HG02571 (cell line): Measurements from ENCODE around the gene KLF5.
"Not testable (repeated sequence)": the region's sequence is repeated elsewhere in the genome, so short reads cannot be mapped to it uniquely, and the experiment has no call there.

Source experiments
- ATAC-seq: cut with Tn5 transposase; IDR thresholded peaks from one replicate; pipeline ENCODE4 v1.9.1; 2021; ENCODE audit warnings: mild to moderate bottlenecking, moderate library complexity; ENCODE audit not compliant: unreplicated experiment

The KLF5 gene

GRCh38 chr13:73082895-73083294 is 24.1 kb downstream of the KLF5 start:
- ATAC-seq: no peak

DNA sequence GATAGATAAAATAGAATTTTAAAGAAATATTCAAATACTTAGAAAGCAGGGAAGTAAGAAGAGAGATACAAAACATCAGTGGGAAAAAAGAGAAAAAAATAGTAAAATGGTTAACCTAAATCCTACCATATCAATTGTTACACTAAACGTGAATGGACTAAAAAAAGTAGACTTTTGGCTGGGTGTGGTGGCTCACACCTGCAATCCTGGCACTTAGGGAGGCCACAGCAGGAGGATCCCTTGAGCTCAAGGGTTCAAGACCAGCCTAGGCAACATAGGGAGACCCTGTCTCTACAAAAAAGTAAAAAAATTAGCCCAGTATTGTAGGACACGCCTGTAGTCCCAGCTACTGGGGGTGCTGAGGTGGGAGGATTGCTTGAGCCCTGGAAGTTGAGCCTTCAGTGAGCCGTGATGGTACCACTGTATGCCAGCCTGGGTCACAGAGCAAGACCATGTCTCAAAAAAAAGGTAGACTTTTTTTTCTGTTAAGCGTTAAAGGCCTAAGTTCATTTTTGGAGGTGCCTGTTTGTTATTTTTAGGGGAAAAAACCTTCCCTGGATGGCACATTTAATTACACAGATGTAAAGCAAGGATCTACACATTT is 29.6 kb downstream of the KLF5 start:
- no peak for ATAC-seq

DNA sequence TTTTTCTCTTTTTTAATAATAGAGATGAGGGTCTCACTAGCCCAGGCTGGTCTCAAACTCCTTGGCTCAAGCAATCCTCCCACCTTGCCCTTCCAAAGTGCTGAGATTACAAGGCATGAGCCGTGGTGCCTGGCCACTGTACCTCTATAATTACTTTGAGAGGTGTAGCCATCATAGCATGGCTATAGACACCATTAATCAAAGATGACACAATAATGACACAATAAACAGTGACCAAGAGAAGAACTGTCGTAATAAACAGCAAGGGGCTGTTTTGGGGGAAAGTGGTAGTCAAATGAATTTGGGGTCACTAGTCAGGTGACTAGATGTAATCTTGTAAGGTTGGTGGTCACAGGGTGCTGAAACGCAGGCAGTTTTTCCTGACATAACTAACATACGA is 30.4 kb downstream of the KLF5 start:
- no peak for ATAC-seq

DNA sequence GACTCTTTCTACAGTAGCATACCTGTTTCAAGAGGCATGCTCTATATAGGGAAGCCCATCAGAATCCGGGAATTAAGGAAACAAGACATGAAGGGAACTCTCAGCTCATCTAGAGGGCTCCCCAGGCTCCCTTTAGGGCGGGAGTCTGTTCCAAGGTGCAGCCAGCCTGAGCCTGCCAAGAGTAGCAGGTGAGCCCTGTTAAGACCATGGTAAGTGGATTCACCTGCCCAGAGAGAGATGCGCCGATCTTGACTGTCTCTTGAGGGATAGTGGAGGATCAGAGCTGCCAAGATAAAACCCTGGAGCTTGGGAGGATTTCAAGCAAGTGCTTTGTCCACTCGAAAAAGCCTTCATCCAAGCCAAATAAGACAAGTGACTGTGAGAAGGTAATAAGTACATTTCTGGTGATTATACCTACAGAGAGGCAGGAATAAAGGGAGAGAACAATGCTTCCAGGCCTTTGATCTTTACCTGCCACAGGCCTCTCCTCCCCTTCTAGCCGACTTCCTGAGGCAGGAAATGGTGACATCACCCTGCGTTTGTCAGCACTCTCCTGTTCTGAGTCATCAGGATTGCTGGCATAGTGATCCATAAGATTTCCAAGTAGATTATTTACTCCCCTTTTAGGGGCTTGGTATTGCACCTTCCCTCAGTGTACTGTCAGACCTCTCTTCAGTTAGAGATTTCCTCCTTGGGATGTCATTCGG is 31.5 kb downstream of the KLF5 start:
- ATAC-seq: no peak

DNA sequence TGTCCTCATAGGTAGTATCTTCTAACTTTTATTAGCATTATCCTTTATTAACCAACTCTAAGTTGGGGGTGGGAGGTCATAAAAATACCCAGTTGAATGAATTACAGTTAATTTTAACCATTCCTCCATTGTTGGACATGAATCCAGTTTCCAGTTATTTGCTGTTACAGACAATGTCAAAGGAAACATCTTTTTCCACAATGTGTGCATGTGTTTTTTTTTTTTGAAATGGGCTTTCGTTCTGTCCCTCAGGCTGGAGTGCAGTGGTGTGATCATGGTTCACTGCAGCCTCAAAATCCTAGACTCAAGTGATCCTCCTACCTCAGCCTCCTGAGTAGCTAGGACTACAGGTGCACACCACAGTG is 32.0 kb downstream of the KLF5 start:
- ATAC-seq: no peak

DNA sequence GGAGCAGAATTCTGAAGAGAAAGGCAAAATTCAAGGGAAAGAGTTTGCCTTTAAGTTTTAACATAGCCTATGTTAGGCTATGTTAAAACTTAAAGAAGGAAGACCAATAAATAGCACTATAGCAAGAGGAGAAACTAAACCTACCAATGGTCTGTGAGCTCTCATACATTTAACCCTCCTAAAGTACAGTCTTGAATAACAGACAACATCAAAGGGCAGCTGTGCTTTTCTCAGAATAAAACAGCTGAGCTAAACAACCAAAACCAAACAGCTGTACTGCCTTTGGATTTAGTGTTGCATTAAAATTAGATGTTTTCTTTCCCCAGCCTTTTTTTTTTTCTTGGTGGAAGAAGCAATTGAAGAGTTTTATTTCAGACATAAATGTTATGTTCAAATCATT is 34.0 kb downstream of the KLF5 start:
- ATAC-seq: no peak

GRCh38 chr13:73096173-73096572 is 37.4 kb downstream of the KLF5 start:
- no peak for ATAC-seq

GRCh38 chr13:73096638-73097037 is 37.8 kb downstream of the KLF5 start:
- no peak for ATAC-seq

DNA sequence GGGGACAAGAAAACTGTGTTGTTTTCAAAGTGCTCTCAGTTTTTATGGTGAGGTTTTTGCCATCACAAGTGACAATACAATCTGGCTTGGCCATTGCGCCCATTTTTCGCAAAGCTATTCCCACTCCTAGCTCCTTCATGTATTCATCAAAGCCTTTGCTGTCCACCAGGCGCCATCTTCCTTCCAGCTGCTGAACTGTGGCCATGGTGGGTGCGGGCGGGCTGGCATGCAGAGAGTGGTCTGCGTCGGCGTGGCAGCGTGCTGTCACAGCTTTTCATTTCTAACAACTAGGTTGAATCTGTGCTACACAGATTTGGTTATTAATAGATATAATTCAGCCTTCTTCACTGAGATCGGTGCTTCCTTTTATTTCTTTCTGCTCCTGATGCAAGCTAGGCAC is 42.0 kb downstream of the KLF5 start:
- not testable (repeated sequence) for ATAC-seq

DNA sequence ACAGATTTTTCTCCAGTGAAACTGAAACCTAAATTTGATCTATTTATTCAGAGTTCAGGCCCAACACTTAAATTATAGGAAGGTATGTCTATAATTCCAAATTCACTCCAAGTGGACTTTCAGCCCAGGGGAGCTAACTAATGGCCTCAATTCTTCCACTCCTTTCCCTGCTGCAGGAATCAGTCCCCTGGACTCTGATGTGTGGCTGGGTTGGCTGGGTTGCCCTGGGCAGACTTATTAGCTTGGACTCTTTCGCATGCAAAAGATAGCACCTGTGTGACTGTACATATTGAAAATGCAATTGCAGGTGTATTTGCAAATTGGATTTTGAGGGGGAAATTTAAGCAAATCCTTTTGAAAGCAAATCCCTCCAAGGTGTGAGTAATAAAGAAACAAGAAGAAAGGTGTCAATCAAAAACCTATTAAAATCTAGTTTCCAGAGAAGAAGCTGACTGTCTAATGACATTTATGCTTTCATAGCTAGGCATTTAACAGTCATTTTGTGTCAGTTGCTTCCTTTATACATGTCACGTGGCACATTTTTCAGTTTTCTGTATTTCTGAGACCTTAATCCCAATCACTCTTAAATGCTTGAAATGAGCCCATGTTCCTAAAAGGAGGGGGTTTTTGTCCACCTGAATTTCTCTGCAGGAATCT is 42.7 kb downstream of the KLF5 start:
- no peak for ATAC-seq

DNA sequence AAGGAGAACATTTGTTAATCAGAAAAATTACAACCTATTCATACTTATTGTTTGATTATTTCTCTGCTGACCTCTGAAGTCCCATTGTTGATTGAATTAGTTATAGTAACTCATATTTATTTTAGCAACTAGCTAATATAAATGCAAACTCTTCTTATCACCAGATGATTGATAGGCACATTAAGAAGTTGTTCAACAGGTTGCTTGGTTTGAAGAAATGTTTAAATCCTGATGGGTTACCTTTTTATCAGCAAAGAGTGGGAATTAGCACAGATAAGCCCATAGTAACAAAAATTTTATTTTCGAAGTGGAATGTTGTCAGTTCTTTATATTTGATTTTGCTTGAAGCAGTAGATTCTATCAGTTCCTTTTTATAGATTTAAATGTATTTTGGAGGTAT is 44.4 kb downstream of the KLF5 start:
- no peak for ATAC-seq

DNA sequence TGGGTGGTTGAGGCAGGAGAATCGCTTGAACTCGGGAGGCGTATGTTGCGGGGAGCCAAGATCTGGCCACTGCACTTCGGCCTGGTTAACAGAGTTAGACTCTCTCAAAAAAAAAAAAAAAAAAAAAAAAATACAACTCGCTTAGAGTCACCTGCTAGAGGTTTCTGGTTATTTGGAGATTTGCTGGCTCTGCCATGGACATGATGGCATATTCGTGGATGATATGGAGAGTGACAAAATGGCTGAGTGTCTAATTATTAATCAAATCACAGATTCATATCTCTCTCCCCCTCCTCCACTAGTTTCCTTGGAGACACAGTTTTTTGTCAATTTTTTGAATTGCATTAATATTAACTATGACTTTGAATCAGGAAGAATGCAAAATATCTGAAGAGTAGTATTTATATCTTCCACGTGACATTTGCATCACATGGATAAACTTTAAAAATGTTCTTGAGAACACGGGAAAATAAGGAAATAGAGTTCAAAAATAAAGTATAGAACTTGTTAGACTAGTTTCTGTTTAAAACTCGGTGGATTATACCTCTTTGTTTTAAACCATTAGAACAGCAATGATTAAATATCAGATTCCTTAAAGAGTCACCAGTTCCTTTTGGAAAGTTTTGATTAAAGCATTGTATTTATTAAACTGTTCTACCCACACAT is 47.8 kb downstream of the KLF5 start:
- ATAC-seq: no peak

GRCh38 chr13:73107481-73107880 is 48.7 kb downstream of the KLF5 start:
- ATAC-seq: no peak

GRCh38 chr13:73107970-73108369 is 49.2 kb downstream of the KLF5 start:
- ATAC-seq: no peak

DNA sequence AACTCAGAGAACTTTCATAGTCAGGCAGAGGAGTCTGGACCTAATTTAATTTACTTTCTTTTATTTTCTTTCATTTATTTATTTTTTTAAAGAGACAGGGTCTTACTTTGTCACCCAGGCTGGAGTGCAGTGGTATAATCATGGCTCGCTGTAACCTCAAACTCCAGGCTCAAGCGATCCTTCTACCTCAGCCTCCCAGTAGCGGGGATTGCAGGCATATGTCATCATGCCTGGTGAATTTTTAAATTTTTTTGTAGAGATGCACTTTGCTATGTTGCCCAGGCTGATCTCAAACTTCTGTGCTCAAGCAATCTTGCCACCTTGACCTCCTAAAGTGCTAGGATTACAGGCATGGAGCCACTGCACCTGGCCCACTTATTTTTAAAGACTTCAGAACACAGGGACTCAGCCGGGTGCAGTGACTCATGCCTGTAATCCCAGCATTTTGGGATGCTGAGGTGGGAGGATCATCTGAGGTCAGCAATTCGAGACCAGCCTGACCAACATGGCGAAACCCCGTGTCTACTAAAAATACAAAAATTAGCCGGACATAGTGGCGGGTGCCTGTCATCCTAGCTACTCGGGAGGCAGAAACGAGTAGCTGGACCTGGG is 50.6 kb downstream of the KLF5 start:
- no peak for ATAC-seq

DNA sequence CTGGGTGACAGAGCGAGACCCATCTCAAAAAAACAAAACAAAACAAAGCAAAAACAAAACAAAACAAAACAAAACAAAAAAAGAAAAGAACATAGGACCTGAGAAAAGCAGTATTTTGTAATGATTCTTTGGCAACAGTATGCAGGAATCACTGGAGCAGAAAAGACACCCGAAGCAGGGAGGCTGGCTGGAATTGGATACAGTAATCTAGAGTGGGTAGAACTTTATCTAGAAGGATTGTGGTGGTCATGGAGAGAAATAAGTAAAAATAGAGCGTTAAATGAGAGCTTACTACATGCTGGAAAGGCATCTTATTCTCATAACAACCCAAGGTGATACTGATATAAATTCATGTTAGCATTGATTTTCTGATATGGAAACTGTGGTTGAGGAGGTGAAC is 51.2 kb downstream of the KLF5 start:
- no peak for ATAC-seq

DNA sequence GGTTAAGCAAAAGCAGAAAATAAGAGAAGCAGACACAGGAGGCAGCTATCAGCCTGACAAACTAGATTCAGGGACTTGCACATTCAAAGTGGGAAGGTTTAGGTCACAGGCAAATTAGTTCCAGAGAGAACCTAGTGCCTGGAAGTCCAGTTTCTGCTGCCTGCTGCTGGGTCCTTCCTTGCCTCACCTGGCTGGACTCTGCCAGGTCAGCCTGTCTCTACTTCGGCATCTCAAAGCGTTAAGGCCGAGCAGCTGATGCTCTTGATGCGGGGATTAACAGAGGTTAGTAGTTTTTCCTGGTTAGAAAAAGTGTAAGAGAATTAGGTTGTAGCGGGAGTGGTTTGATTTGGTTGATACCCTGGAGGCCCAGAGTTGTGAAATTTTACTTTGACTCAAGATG is 52.0 kb downstream of the KLF5 start:
- no peak for ATAC-seq

DNA sequence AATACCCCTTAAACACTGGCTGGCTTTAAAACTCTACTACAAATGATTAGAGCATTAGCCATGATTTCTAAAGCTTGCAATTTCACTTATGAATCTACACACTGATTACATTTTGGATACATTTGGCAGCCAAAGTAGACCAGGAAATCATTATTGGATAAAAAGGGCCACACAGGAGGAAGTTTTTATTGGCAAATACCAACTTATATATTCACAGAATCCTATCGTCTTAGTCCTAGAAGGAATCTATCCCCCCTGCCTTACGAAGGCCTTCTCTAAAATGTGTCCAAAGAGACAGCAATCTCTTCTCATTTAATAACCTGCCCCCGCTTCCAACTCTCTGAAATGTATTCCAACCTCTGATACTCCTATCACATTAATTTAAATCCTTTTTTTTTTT is 52.5 kb downstream of the KLF5 start:
- no peak for ATAC-seq

GRCh38 chr13:73119612-73120011 is 60.8 kb downstream of the KLF5 start:
- no peak for ATAC-seq
